Mucosa of descending colon (tissue), 3 donors: Measurements from ENCODE around the gene FYN. TPM values are rescaled to one million over a fixed set of nuclear protein-coding genes. Genes with fewer than 3 reads are reported as not detected.
"Not testable (repeated sequence)": the region's sequence is repeated elsewhere in the genome, so short reads cannot be mapped to it uniquely, and the experiment has no call there.

Source experiments
- ATAC-seq: fragments of 200-7000 bp; cut with Tn5 transposase; one replicate; pipeline ENCODE4 v1.9.1; 2020; ENCODE audit warnings: mild to moderate bottlenecking, moderate library complexity
- DNase-seq, 3 donors: peaks; one replicate each; pipeline ENCODE4 v3.0.0-alpha.2; 2020
- H3K36me3 ChIP-seq: fragments of 200-600 bp; one replicate; pipeline ENCODE4 v1.8.0; 2021; ENCODE audit warnings: low read depth, mild to moderate bottlenecking
- H3K4me1 ChIP-seq: fragments of 200-600 bp; one replicate; pipeline ENCODE4 v1.8.0; 2021; ENCODE audit warnings: low read depth, mild to moderate bottlenecking
- H3K4me3 ChIP-seq: fragments of 200-600 bp; one replicate; pipeline ENCODE4 v1.8.0; 2021; ENCODE audit warnings: mild to moderate bottlenecking
- H3K9me3 ChIP-seq: fragments of 200-600 bp; one replicate; pipeline ENCODE4 v1.8.0; 2021; ENCODE audit warnings: mild to moderate bottlenecking
- intact Hi-C, 2 donors: fragments of 100-400 bp; cut with DNase I in 1 of 2; cut with micrococcal nuclease in 1 of 2; formaldehyde crosslinking; loops; one replicate each; pipeline versions ENCODE4 v1.11.0 to v1.11.1; 2022; cut with DNase I, micrococcal nuclease
- total RNA-seq, 3 donors: library from RNA; stranded (reverse); fragmentation: NEBNext Ultra II Directional in 2 of 3; extraction: Animal tissue kit (Norgen Biotek cat#: 25700) in 2 of 3; gene quantifications; one replicate each; pipeline versions ENCODE4 v1.2.1 to v1.2.4, GENCODE V29; 2021 to 2023
- TF ChIP-seq, protein P1 (sequence below): fragments of 200-600 bp; IDR thresholded peaks from one replicate; pipeline ENCODE4 v1.8.0; 2022; ENCODE audit warnings: antibody characterized with exemption, mild to moderate bottlenecking
- donor health status: DM: no; HTN: no; CAD: no; lungs with moderate emphysema.
- donor health status: DM: no; HTN: no; CAD: no.
- donor health status: DM: no; HTN: yes; CAD: no.

The FYN gene
- total RNA-seq, 3 donors from 2014 or later, result 15.0 to 63.0 (median 24.8) TPM

DNA sequence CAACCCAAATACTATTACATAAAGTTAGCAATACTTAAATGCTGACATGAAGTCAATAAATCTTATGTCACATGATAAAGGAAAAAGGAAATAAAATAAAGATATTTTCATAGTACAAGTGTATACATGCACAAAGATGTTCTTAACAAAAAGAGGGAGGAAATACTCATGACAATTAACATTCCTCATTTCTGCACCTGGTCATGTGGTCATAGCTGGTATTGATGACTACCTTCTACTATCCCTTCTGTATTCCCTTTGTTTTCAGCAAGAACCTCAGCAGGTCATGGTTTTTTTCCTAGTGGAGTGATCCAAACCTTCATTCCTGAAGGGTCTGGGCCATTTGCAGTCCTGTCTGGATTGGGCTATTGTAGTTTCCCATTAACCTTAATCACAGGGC lies 43.5 kb upstream of the FYN start:
- H3K9me3 ChIP-seq, result no peaks in the 10 kb centered on the region

DNA sequence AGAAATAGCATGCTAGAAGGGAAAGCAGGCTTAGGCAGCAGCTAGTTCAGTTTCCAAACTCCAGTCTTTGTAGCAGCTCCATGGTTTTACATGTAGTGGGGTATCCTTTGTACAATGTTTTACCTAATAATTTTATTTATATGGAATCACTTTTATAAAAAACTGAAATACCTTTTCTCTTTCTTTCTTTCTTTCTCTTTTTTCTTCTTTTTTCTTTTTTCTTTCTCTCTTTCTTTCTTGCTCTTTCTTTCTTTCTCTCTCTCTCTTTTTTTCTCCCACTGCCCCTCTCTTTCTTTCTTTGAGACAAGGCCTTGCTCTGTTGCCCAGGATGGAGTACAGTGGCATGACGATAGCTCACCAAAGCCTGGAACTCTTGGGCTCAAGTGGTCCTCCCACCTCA lies 41.4 kb upstream of the FYN start:
- DNase-seq (no peak), ATAC-seq (no peak)
- Histone ChIP-seq H3K4me3 (no peak overlapping the region), H3K4me1 (no peaks in the 10 kb centered on the region), H3K36me3 (no peaks in the 10 kb centered on the region), H3K9me3 (no peaks in the 10 kb centered on the region)
- TF ChIP-seq, protein P1, sequence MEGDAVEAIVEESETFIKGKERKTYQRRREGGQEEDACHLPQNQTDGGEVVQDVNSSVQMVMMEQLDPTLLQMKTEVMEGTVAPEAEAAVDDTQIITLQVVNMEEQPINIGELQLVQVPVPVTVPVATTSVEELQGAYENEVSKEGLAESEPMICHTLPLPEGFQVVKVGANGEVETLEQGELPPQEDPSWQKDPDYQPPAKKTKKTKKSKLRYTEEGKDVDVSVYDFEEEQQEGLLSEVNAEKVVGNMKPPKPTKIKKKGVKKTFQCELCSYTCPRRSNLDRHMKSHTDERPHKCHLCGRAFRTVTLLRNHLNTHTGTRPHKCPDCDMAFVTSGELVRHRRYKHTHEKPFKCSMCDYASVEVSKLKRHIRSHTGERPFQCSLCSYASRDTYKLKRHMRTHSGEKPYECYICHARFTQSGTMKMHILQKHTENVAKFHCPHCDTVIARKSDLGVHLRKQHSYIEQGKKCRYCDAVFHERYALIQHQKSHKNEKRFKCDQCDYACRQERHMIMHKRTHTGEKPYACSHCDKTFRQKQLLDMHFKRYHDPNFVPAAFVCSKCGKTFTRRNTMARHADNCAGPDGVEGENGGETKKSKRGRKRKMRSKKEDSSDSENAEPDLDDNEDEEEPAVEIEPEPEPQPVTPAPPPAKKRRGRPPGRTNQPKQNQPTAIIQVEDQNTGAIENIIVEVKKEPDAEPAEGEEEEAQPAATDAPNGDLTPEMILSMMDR, result no peak
- intact Hi-C loops, result no loop called here

More for the DNA sequence above, 43.5 kb upstream of the FYN start:
- TF ChIP-seq, protein P1, result no peak
- Histone ChIP-seq H3K36me3 (no peaks in the 10 kb centered on the region), H3K4me3 (no peak overlapping the region), H3K4me1 (no peaks in the 10 kb centered on the region)
- intact Hi-C loops, result no loop called here
- DNase-seq (no peak), ATAC-seq (no peak)

DNA sequence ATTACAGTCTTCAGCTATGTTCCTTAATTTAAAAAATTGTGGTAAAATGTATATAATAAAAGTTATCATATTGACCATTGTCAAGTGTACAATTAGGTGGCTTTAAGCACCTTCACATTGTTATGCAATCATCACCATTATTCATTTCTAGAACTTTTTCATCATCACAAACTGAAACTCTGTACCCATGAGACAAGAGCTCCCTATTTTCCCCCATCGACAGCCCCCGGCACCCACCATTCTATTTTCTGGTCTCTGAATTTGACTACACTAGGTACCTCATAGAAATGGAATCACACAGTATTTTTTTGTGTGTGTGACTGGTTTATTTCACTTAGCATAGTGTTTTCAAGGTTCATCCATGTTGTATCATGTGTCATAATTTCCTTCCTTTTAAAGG lies 39.7 kb upstream of the FYN start:
- DNase-seq, result no peak
- H3K36me3 ChIP-seq, result no peaks in the 10 kb centered on the region
- H3K9me3 ChIP-seq, result no peaks in the 10 kb centered on the region
- H3K4me3 ChIP-seq, result no peak overlapping the region
- no peak for ATAC-seq
- intact Hi-C loops, result no loop called here
- TF ChIP-seq, protein P1, result no peak
- H3K4me1 ChIP-seq, result no peaks in the 10 kb centered on the region

DNA sequence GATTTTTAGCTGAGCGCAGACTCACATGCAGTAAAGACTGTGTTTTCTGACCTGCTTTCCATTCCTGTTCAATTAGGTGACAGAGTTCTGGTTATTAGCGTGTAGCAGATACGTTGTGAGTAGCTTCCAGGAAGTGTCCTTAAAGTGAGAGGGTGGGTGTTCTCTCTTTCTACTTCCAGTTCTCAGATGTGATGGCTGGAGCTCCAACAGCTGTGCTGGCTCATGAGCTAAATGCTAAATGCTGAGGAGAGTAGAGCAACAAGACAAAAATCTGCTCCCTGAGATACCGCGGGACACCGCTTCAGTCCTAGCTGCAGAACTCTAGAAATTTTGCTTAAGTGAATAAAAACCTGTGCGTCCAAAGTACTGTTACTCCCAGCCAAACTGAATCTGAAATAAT lies 38.2 kb upstream of the FYN start:
- DNase-seq (no peak), ATAC-seq (no peak)
- Histone ChIP-seq H3K36me3 (no peaks in the 10 kb centered on the region), H3K4me1 (no peaks in the 10 kb centered on the region), H3K4me3 (no peak overlapping the region), H3K9me3 (no peaks in the 10 kb centered on the region)
- intact Hi-C loops, result no loop called here
- TF ChIP-seq, protein P1, result no peak

DNA sequence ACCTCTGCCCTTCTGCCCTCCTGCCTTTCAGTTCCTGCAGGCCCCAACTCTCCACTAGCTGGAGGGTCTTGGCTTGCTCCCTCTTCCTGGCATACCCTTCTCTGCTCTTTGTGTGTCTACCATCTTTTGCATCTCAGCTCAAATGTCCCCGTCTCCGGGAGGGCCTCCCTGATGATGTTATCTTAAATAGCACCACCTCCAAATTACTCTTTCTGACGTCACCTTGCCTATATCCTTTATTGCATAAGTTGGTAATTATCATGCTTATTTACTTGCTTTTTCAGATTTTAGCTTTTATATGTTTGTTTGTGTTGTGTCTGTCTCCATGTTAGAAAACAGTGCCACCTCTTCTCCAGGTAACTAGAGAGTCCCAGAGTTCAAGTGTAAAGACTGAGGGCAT lies 36.0 kb upstream of the FYN start:
- ATAC-seq (no peak), DNase-seq (no peak)
- no peaks in the 10 kb centered on the region for H3K4me1 ChIP-seq
- H3K36me3 ChIP-seq, result no peaks in the 10 kb centered on the region
- TF ChIP-seq, protein P1, result no peak
- H3K4me3 ChIP-seq, result no peak overlapping the region
- intact Hi-C loops, result no loop called here
- H3K9me3 ChIP-seq, result no peaks in the 10 kb centered on the region

DNA sequence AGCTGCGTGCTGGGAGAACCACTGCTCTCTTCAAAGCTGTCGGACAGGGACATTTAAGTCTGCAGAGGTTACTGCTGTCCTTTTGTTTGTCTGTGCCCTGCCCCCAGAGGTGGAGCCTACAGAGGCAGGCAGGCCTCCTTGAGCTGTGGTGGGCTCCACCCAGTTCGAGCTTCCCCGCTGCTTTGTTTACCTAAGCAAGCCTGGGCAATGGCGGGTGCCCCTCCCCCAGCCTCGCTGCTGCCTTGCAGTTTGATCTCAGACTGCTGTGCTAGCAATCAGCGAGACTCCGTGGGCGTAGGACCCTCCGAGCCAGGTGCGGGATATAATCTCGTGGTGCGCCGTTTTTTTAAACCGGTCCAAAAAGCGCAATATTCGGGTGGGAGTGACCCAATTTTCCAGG lies 35.1 kb upstream of the FYN start:
- intact Hi-C loops, DNase-seq, H3K36me3 ChIP-seq, ATAC-seq, H3K9me3 ChIP-seq, H3K4me1 ChIP-seq, H3K4me3 ChIP-seq: not testable (repeated sequence)
